NCI-H82 (cell line): Measurements from ENCODE around the gene STAT6.
"Not testable (repeated sequence)": the region's sequence is repeated elsewhere in the genome, so short reads cannot be mapped to it uniquely, and the experiment has no call there.

Experiments
- DNase-seq: peaks from one replicate; lab custom pipeline; 2025; lab: John Stamatoyannopoulos, UW

The STAT6 gene

GRCh38 chr12:57087010-57087690 lies 24.0 kb downstream of the STAT6 start:
- DNase-seq, result peak; percentile 94

GRCh38 chr12:57086493-57087009 lies 24.6 kb downstream of the STAT6 start:
- peak; percentile 83 for DNase-seq

DNA sequence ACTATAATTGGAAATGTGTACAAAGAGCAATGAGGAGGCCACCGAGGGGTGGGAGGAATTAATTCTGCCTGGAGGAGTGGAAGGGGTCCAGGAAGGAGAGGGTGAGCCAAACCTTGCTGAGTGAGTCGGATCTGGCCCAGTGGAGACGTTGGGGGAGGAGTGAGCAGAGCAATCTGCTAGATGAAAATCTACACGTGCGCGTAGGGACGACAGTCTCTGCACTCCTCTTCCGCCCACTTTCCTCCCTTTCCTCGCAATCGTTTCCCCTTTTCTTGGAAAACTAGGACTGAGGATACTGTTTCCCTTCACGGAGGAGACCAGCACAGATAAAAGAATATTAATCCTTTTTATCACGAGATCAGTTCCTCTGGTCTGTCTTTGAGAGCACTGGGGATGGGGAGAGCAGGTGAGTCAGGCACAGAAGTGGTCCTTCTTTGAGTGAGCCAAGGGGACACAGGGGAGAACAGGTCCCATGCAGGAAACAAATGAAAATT lies 25.1 kb downstream of the STAT6 start:
- peak; percentile 79 for DNase-seq

DNA sequence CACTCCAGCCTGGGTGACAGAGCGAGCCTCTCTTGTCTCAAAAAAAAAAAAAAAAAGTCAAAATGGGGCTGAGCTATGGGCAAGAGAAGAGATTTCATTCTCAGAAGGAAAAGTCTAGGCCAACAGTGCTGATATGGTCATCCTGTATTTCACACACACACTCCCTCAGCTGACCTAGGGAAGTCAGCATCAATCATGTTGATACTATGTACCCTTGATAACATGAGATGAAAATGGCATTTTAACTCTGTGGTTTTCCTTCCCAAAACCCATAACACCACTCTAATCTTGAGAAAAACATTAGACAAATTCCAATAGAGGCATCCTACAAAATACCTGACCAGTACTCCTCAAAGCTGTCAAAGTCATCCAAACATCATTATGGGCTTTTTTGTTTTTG lies 30.3 kb downstream of the STAT6 start:
- DNase-seq, result no peak

DNA sequence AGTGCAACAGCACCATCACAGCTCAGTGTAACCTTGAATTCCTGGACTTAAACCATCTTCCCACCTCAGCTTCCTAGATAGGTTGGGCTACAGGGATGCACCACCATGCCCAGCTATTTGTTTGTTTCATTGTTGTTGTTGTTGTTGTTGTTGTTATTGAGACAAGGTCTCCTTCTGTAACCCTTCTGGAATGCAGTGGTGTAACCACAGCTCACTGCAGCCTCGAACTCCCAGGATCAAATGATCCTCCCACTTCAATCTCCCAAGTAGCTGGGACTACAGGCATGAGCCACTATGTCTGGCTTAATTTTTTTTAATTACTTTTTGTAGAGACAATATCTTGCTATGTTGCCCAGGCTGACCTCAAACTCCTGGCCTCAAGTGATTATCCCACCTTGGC lies 31.3 kb downstream of the STAT6 start:
- DNase-seq, result no peak

- peak; percentile 100 for DNase-seq
Observed at GRCh38 chr12:57078519-57079404, 32.4 kb downstream of the STAT6 start, which contains the start of gene NEMP1. Gene NEMP1, minus strand, starts transcription at chr12:57078791. Its CDS starts 46 bp downstream, at chr12:57078745.

DNA sequence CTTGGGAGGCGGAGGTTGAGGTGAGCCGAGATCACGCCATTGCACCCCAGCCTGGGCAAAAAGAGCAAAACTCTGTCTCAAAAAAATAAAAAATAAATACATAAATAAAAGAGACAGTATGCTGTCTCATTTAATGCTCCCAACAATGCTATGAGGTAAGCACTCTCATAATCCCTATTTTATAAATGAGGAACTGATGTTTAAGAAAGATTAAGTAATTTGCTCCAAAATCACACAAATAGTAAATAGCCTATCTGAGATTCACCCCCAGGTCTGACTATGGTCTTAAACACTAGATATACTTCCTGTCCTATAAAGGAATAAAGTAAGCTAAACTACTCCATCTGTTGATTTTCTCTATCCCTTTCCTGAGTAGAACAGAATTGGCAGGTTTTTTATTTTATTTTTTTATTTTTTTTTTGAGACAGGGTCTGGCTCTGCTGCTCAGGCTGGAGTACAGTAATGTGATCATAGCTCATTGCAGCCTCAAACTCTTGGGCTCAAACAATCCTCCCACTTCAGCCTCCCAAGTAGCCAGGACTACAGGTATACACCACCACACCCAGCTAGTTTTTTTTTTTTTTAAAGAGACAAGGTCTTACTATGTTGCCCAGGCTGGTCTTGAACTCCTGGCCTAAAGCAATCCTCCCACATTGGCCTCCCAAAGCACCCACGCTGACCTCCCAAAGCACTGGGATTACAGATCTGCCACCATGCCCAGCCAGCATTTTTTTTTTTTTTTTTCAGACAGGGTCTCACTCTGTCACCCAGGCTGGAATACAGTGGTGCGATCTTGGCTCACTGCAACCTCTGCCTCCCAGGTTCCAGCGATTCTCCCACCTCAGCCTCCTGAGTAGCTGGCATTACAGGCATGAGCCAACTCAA lies 37.4 kb downstream of the STAT6 start:
- DNase-seq, result not testable (repeated sequence)

- DNase-seq, result no peak
Observed at GRCh38 chr12:57072661-57073060, 38.5 kb downstream of the STAT6 start.

DNA sequence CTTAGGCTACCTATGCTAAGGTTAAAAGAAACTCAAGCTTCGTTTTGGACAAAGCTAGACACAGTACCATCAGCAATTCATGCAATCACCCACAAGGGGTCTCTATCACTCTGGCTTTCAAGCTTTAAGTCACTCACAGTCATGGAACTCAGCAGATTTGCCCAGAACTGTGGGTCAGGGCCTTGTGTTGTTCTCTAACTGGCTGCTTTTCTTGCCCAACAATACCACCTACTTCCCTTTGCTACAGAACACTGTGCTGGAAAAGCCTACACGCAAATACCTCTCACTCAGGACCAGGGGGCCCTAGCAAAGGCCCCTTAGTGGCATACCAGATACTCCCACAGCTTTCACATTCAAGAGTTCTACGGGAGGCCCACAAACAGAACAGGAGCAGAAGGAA lies 41.6 kb downstream of the STAT6 start:
- DNase-seq, result peak; percentile 86

- DNase-seq, result no peak
Observed at GRCh38 chr12:57066245-57066644, 44.9 kb downstream of the STAT6 start.

DNA sequence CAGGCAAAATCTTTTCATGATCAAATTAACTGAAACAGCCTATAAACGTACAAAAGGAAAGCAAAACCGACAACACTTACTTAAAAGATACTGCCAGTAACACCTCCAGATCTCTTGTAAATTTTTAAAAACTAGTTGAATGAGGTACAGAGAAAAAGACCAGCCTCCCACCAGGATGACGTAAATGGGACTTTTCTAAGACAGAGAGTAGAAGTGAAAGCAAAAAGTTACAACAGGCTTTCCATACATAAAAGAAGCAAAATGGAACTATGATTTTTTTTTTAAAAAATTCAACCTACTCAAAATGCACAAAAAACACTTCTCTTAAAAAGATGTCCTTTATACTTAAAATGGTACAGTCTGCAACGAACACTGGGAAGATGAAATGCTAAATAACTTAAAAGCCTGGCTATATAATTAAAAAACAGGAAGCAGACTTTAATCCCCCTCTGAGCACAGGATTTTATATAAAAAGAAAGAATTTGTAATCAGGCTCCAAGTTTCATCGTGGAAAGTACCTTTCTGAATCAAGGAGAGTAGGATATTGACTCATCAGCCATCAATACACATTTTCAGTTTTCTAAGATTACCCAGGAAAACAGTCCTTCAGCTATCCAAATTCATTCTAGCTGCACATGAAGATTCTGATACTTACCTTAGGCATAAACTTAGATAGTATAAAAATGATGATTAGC lies 47.0 kb downstream of the STAT6 start:
- no peak for DNase-seq

DNA sequence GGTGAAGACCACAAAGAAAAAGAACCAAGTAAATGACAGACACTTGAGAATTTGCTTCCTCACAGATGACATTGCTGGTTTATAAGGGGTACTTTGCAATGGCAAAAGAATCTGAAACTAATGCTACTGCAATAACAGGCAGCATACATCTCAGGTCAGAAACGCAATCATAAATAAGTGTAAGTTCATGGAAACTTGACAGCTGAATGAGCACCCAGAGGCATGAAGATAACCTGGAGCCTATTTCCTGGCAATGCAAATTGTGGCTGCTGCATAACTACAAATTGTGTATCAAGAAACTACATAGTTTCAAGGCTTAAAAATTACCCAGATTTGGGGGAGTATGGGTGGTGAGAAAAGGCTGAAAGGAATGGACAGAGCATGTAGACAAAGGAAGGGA lies 52.7 kb downstream of the STAT6 start:
- no peak for DNase-seq

GRCh38 chr12:57057067-57057751 lies 54.0 kb downstream of the STAT6 start:
- no peak for DNase-seq

- DNase-seq, result no peak
Observed at GRCh38 chr12:57055824-57056223, 55.3 kb downstream of the STAT6 start.

DNA sequence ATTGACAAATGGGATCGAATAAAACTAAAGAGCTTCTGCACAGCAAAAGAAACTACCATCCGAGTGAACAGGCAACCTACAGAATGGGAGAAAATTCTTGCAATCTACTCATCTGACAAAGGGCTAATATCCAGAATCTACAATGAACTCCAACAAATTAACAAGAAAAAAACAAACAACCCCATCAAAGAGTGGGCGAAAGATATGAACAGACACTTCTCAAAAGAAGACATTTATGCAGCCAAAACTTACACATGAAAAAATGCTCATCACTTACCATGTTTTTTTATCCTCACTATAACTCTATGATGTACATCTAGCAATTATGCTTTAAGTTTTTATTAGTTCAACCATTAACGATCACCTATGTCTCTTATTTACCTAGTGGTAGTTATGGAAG lies 57.3 kb downstream of the STAT6 start:
- DNase-seq, result not testable (repeated sequence)

DNA sequence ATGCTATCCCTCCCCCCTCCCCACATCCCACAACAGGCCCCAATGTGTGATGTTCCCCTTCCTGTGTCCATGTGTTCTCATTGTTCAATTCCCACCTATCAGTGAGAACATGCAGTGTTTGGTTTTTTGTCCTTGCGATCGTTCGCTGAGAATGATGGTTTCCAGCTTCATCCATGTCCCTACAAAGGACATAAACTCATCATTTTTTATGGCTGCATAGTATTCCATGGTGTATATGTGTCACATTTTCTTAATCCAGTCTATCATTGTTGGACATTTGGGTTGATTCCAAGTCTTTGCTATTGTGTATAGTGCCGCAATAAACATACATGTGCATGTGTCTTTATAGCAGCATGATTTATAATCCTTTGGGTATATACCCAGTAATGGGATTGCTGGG lies 58.0 kb downstream of the STAT6 start:
- not testable (repeated sequence) for DNase-seq

DNA sequence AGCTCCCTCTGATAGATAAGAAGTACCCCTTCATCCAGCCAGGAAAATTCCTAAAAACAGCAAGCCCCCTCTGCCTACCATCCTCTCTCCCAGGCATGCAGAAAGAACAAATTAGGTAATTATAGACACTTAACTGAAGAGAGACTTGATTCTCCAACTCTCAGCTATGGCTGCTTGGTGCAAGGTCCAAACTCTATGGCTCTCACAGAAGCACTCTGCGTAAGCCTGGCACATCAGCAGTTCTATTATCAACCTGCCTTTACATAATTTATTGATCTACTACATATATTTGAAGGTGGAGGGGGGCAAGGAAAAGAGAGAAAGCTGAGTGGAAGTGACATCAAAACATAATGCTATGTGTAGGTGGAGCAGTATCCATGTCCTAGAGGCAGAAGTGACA lies 60.2 kb downstream of the STAT6 start:
- DNase-seq, result no peak

DNA sequence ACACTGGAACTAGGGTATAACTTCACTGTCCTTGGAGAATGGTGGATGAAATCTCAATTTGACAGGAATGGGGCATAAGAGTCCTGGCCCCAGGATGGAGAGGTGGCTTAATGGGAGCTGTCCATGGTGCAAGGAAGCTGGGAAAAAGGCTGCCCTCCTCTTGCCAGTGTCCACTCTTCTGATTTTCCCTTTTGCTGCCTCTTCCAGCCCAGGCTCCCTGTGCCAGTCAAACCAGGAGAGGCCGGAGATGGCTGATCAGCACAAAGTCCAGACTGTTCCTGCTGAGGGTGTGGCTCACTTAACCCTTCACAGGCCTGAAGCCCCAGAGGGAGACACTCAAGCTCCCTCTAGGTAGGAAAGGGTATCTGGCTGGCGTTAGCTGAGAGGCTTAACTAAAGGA lies 61.3 kb downstream of the STAT6 start, which contains the start of gene MYO1A:
MYO1A (minus strand) TSS at position 240 of the 400 bp plus-strand sequence. CDS start 1,806 bp downstream, outside the sequence.
- no peak for DNase-seq

DNA sequence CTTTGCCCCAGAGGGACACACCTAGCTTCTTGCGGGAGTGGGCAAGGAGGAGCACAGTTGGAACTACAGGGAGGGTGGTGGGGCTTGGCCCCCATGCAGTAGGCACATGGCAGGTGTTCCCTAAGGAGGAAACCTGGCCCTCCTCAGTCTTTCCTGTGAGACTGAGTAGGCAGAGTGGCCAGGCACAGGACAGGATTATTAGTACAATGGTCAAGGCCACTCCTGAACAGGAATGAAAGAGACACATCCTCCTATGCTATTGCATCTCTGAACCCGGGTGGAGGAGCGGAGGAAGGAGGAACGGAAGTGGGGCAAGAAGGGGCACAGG lies 62.1 kb downstream of the STAT6 start:
- DNase-seq, result no peak

DNA sequence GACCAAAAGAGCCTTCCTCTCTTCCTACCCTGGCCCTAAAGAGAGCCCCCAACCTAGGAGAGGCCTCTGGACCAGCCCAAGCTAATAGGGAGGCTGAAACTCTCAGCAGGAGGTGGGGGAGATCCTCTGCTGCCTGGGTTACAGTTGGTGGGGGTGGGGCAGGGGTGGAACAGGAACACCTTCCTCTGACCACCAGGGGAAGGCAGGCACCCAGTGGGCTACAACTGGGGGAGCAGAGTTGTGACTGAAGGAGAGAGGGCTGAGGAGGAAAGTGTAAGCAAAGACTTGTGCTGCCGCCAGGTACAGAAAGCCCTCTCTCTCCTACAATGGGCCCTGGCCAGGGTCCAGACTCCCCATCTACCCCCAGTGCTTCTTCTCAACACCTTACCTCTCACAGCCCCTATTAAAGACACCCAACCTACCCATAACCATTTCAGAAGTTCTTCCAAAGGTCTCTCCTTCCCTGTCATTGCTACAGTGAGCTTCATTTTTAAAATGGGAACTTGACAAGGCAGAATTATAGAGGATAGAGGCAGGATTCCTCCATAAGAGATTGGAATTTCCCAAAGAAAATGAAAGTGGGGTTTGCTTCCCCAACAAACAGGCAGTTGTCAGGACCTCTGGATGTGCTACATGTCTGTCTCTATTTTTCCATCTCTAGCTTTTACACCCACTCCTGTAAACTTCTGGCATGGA lies 62.6 kb downstream of the STAT6 start:
- no peak for DNase-seq
